K562 (cell line): ENCODE measurements around the gene C16orf92. TPM values are rescaled to one million over a fixed set of nuclear protein-coding genes. Genes with fewer than 3 reads are reported as not detected.

Experiments
- C11orf30 ChIP-seq: fragments of 450-650 bp; IDR thresholded peaks from 2 replicates; pipeline ENCODE4 v1.6.1; 2016; ENCODE audit warnings: low read depth, mild to moderate bottlenecking
- CBX5 ChIP-seq: IDR thresholded peaks from 2 replicates; pipeline ENCODE4 v1.6.1; 2014; ENCODE audit warnings: low read depth, borderline replicate concordance
- CHD1 ChIP-seq: fragments of 200-600 bp; sonication (generic); IDR thresholded peaks from one replicate; pipeline ENCODE4 v1.6.1; 2012; ENCODE audit warnings: mild to moderate bottlenecking, moderate library complexity, low read length, inconsistent platforms
- E2F3 ChIP-seq: fragments of 250-450 bp; sonication (Bioruptor Pico); IDR thresholded peaks from 2 replicates; pipeline ENCODE4 v1.4.0; 2020; ENCODE audit warnings: mild to moderate bottlenecking
- HCFC1 ChIP-seq: IDR thresholded peaks from 2 replicates; pipeline ENCODE4 v1.6.1; 2012; ENCODE audit warnings: low read depth, low read length, improper control_type of control experiment
- KDM2B ChIP-seq: fragments of 250-450 bp; sonication (Bioruptor Pico); IDR thresholded peaks from 2 replicates; pipeline ENCODE4 v1.8.0; 2021; ENCODE audit warnings: mild to moderate bottlenecking, moderate library complexity
- KLF16 ChIP-seq: IDR thresholded peaks from 2 replicates; pipeline ENCODE4 v1.6.1; 2016; ENCODE audit warnings: antibody characterized with exemption
- LARP7 ChIP-seq: fragments of 450-650 bp; IDR thresholded peaks from 2 replicates; pipeline ENCODE4 v1.6.1; 2016
- LCOR ChIP-seq: sonication (generic); formaldehyde crosslinking; IDR thresholded peaks from 2 replicates; pipeline ENCODE4 v1.8.0; 2022; ENCODE audit warnings: mild to moderate bottlenecking, missing genetic modification reagents
- MLX ChIP-seq, 2 experiments: fragments of 450-650 bp in 1 of 2; sonication (generic) in 1 of 2; formaldehyde crosslinking; conservative IDR thresholded peaks; 2 replicates each; pipeline versions ENCODE4 v1.4.0 to v1.8.1; 2020 to 2022; ENCODE audit warnings: mild to moderate bottlenecking in 1 of 2, missing genetic modification reagents in 1 of 2
- MTA2 ChIP-seq: fragments of 450-650 bp; IDR thresholded peaks from 2 replicates; pipeline ENCODE4 v1.6.1; 2016; ENCODE audit warnings: low read depth
- NFE2 ChIP-seq: IDR thresholded peaks from 2 replicates; pipeline ENCODE4 v1.6.1; 2014; ENCODE audit warnings: antibody characterized with exemption, low read depth
- POLR2G ChIP-seq: fragments of 200-400 bp; formaldehyde crosslinking; IDR thresholded peaks from 2 replicates; pipeline ENCODE4 v1.6.1; 2017; ENCODE audit warnings: low read depth, mild to moderate bottlenecking, antibody characterized with exemption, low read length, moderate library complexity
- RBFOX2 ChIP-seq: fragments of 200-400 bp; formaldehyde crosslinking; IDR thresholded peaks from 2 replicates; pipeline ENCODE4 v1.6.1; 2017; ENCODE audit warnings: low read depth, mild to moderate bottlenecking, low read length, moderate library complexity
- RBM14 ChIP-seq: fragments of 200-400 bp; formaldehyde crosslinking; IDR thresholded peaks from 2 replicates; pipeline ENCODE4 v1.6.1; 2018; ENCODE audit warnings: low read depth, mild to moderate bottlenecking, low read length, moderate library complexity, borderline replicate concordance; ENCODE audit not compliant: insufficient read depth
- SMARCA5 ChIP-seq: fragments of 450-650 bp; IDR thresholded peaks from 2 replicates; pipeline ENCODE4 v1.6.1; 2016
- THAP7 ChIP-seq: fragments of 250-450 bp; sonication (Bioruptor Pico); IDR thresholded peaks from 2 replicates; pipeline ENCODE4 v1.5.0; 2021
- ZNF134 ChIP-seq: fragments of 250-450 bp; sonication (Bioruptor Pico); conservative IDR thresholded peaks from 2 replicates; pipeline ENCODE4 v1.4.0; 2020
- ZNF217 ChIP-seq: sonication (generic); formaldehyde crosslinking; IDR thresholded peaks from 2 replicates; pipeline ENCODE4 v1.8.0; 2022; ENCODE audit warnings: mild to moderate bottlenecking, missing genetic modification reagents
- ZNF384 ChIP-seq: IDR thresholded peaks from 2 replicates; pipeline ENCODE4 v1.6.1; 2012; ENCODE audit warnings: low read depth, low read length, improper control_type of control experiment
- polyA plus RNA-seq, 8 experiments: library from polyadenylated mRNA; depleted of rRNA in 4 of 8; stranded (reverse) in 5 of 8; unstranded in 3 of 8; fragments of >200 nt; fragmentation: Nextera tagmentation in 2 of 8; fragmentation: Illumina TruSeq in 1 of 8; extraction: Ambion mirVana in 2 of 8; extraction: Trizol in 1 of 8; gene quantifications; 2 replicates each; pipeline versions ENCODE4 v1.2.1 to v1.2.3, GENCODE V29; 2011 to 2014; ENCODE audit warnings: inconsistent platforms in 1 of 8, missing spikeins in 1 of 8
- total RNA-seq, 7 experiments: library from RNA; depleted of rRNA in 6 of 7; stranded (reverse); fragments of >200 nt in 6 of 7; fragmentation: Illumina TruSeq in 2 of 7; extraction: Trizol in 2 of 7; gene quantifications; 2 replicates each; pipeline versions ENCODE4 v1.2.1 to v1.2.3, GENCODE V29; 2011 to 2021; ENCODE audit warnings: low replicate concordance in 1 of 7
- TF ChIP-seq, protein P1 (sequence below), 2 experiments: IDR thresholded peaks; 2 replicates each; pipeline ENCODE4 v1.6.1; 2011; ENCODE audit warnings: borderline replicate concordance in 1 of 2, control low read depth in 1 of 2, low read depth in 1 of 2, low read length in 1 of 2, mild to moderate bottlenecking in 1 of 2, mixed read lengths in 1 of 2, moderate library complexity in 1 of 2; ENCODE audit not compliant: insufficient read depth in 1 of 2, insufficient read length in 1 of 2, poor library complexity in 1 of 2, severe bottlenecking in 1 of 2; ENCODE audit errors: extremely low read depth in 1 of 2
- TF ChIP-seq, protein P2 (sequence below): sonication (generic); formaldehyde crosslinking; IDR thresholded peaks from 2 replicates; pipeline ENCODE4 v1.8.0; 2022; ENCODE audit warnings: mild to moderate bottlenecking, missing genetic modification reagents

C16orf92 gene
- total and polyA plus RNA-seq, 9 of the 15 experiments (the other 6 are each of a cell fraction or from before 2014, with no cell fraction given): not detected

DNA sequence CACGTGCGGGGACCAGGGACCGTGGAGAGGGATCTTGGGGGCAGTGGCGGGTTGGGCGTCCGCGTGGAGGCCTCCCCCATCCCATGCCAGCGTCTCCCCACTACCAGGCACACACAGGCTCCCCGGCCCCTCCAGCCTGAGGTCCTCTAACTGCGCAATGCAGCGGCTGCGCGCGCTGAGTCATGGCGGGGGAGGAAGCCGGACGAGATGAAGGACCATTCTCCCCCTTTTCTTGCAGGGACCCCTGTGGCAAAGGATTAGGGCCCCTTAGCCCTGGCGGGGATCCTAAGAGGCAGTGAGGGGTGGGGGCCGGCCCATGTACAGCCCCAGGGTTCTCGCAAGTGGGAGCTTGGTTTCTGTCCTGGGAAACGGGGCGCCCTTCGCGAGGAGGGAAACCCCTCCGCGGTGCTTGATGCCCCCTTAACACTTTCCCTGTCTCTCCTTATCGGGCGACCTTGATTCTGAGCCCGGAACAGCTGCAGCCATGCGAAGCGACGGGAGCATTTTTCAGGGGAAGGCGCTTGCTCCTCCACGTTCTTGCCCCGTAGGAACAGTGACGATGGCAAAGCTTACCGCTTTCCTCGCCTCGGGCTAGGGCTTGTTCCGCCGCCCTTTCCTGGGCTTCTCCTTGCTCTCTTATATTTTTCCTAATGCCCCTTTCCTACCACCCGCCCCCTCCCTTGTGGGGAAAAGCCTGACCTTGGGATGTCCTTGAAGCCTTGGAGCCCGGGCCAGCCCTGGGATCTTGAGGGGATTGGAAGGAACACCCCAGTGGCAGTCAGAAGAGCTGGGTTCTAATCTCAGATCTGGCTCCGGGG is 43.2 kb downstream of the C16orf92 start (continued):
- TF ChIP-seq, protein P1, sequence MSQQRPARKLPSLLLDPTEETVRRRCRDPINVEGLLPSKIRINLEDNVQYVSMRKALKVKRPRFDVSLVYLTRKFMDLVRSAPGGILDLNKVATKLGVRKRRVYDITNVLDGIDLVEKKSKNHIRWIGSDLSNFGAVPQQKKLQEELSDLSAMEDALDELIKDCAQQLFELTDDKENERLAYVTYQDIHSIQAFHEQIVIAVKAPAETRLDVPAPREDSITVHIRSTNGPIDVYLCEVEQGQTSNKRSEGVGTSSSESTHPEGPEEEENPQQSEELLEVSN (IDR thresholded peaks at IDR 0.05; ENCODE audit: borderline replicate concordance in 1 of 2, extremely low read depth in 1 of 2, insufficient read depth in 1 of 2, insufficient read length in 1 of 2, low read depth in 1 of 2, low read length in 1 of 2, poor library complexity in 1 of 2, severe bottlenecking in 1 of 2): no peak
- TF ChIP-seq POLR2G (peak; percentile 83), MLX (CRISPR knock-in tag; conservative IDR thresholded peaks at IDR 0.05) (peak in 1 of 2 experiments; percentile 25; a peak in 1 of 4 replicates), ZNF217 (CRISPR knock-in tag) (no peak), C11orf30 (peak; percentile 75; the same call in 1 of the 2 replicates), CBX5 (no peak), SMARCA5 (0 out of 2 replicates have a peak, but pooled peaks have one; percentile 36), RBFOX2 (peak; percentile 87), THAP7 (CRISPR knock-in tag) (0 out of 2 replicates have a peak, but pooled peaks have one; percentile 66), ZNF134 (CRISPR knock-in tag) (no peak), MTA2 (no peak), ZNF384 (no peak), KLF16 (no peak), LCOR (no peak), RBM14 (0 out of 2 replicates have a peak, but pooled peaks have one; percentile 5), LARP7 (peak; percentile 79; the same call in 1 of the 2 replicates), NFE2 (peak; percentile 90), HCFC1 (no peak), E2F3 (0 out of 2 replicates have a peak, but pooled peaks have one; percentile 47), CHD1 (peak; percentile 97), KDM2B (CRISPR knock-in tag) (no peak)
- TF ChIP-seq, protein P2, sequence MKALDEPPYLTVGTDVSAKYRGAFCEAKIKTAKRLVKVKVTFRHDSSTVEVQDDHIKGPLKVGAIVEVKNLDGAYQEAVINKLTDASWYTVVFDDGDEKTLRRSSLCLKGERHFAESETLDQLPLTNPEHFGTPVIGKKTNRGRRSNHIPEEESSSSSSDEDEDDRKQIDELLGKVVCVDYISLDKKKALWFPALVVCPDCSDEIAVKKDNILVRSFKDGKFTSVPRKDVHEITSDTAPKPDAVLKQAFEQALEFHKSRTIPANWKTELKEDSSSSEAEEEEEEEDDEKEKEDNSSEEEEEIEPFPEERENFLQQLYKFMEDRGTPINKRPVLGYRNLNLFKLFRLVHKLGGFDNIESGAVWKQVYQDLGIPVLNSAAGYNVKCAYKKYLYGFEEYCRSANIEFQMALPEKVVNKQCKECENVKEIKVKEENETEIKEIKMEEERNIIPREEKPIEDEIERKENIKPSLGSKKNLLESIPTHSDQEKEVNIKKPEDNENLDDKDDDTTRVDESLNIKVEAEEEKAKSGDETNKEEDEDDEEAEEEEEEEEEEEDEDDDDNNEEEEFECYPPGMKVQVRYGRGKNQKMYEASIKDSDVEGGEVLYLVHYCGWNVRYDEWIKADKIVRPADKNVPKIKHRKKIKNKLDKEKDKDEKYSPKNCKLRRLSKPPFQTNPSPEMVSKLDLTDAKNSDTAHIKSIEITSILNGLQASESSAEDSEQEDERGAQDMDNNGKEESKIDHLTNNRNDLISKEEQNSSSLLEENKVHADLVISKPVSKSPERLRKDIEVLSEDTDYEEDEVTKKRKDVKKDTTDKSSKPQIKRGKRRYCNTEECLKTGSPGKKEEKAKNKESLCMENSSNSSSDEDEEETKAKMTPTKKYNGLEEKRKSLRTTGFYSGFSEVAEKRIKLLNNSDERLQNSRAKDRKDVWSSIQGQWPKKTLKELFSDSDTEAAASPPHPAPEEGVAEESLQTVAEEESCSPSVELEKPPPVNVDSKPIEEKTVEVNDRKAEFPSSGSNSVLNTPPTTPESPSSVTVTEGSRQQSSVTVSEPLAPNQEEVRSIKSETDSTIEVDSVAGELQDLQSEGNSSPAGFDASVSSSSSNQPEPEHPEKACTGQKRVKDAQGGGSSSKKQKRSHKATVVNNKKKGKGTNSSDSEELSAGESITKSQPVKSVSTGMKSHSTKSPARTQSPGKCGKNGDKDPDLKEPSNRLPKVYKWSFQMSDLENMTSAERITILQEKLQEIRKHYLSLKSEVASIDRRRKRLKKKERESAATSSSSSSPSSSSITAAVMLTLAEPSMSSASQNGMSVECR: peak; percentile 9; the same call in 1 of the 2 replicates
